Heart right ventricle (tissue), 16 donors: ENCODE results near the gene SEC23A. TPM values are rescaled to one million over a fixed set of nuclear protein-coding genes. Genes with fewer than 3 reads are reported as not detected.
A peak's percentile ranks its signal among the peaks of the same experiment; 100 is the strongest.
"Not testable (repeated sequence)": the region's sequence is repeated elsewhere in the genome, so short reads cannot be mapped to it uniquely, and the experiment has no call there.

ENCODE experiments used
- ATAC-seq, 8 donors: fragments of 200-7000 bp; cut with Tn5 transposase; one replicate each; pipeline ENCODE4 v1.9.1; 2020; ENCODE audit warnings: mild to moderate bottlenecking in 8 of 8, moderate library complexity in 8 of 8, moderate number of reproducible peaks in 1 of 8
- DNase-seq, 2 donors: peaks; one replicate each; pipeline ENCODE4 v3.0.0-alpha.2; 2020
- H3K27ac ChIP-seq, 10 donors: fragments of 200-600 bp; sonication (generic) in 2 of 10; one replicate each; pipeline versions ENCODE4 v1.5.0 to v1.8.0; 2020 to 2022; ENCODE audit warnings: mild to moderate bottlenecking in 3 of 10
- H3K27me3 ChIP-seq, 7 donors: fragments of 200-600 bp; one replicate each; pipeline ENCODE4 v1.8.0; 2021 to 2022; ENCODE audit warnings: mild to moderate bottlenecking in 2 of 7
- H3K36me3 ChIP-seq, 9 donors: fragments of 200-600 bp; sonication (generic) in 1 of 9; one replicate each; pipeline versions ENCODE4 v1.5.0 to v1.8.0; 2020 to 2022; ENCODE audit warnings: mild to moderate bottlenecking in 2 of 9
- H3K4me1 ChIP-seq, 9 donors: fragments of 200-600 bp; sonication (generic) in 1 of 9; one replicate each; pipeline versions ENCODE4 v1.5.0 to v1.8.0; 2020 to 2022; ENCODE audit warnings: mild to moderate bottlenecking in 4 of 9
- H3K4me3 ChIP-seq, 10 donors: fragments of 200-600 bp; sonication (generic) in 2 of 10; one replicate each; pipeline versions ENCODE4 v1.5.0 to v1.8.0; 2020 to 2022; ENCODE audit warnings: mild to moderate bottlenecking in 7 of 10, moderate library complexity in 2 of 10
- H3K9me3 ChIP-seq, 11 donors: fragments of 200-600 bp in 10 of 11; sonication (generic) in 2 of 11; one replicate each; pipeline versions ENCODE4 v1.5.0 to v1.8.0; 2013 to 2022; ENCODE audit warnings: mild to moderate bottlenecking in 2 of 11, control low read depth in 1 of 11, moderate library complexity in 1 of 11
- WGBS, 2 donors: extraction: QIAGEN DNeasy Blood & Tissue Kit; methylation state at CpG; one replicate each; pipeline ENCODE4 v1.1.7; 2013; ENCODE audit warnings: inconsistent platforms in 1 of 2; 5-methylcytosine and 5-hydroxymethylcytosine counted together
- intact Hi-C, 10 donors: fragments of 100-400 bp; cut with DNase I; formaldehyde crosslinking; loops; one replicate each; pipeline versions ENCODE4 v1.11.1 to v1.14.2; 2022
- polyA plus RNA-seq, 2 donors: library from polyadenylated mRNA; stranded (reverse); fragments of 200-250 nt; gene quantifications; one replicate each; pipeline ENCODE4 v1.2.3, GENCODE V29; 2013
- total RNA-seq, 10 donors: library from RNA; stranded (reverse); fragmentation: NEBNext Ultra II Directional in 3 of 10; extraction: Animal tissue kit (Norgen Biotek cat#: 25700) in 3 of 10; gene quantifications; one replicate each; pipeline versions ENCODE4 v1.2.1 to v1.2.4, GENCODE V29; 2021 to 2023
- TF ChIP-seq, protein P1 (sequence below), 9 donors: fragments of 200-600 bp; sonication (generic) in 2 of 9; IDR thresholded peaks; one replicate each; pipeline versions ENCODE4 v1.5.0 to v1.8.0; 2021 to 2022; ENCODE audit warnings: antibody characterized with exemption in 9 of 9, mild to moderate bottlenecking in 5 of 9, moderate library complexity in 1 of 9
- donor health status: Arrhythmogenic right ventricular cardiomyopathy.
- donor health status: ischemic (EF 13 %, LVEDD 7.1; RV severe dilation, severe dysfunction).
- donor health status: healthy with polysubstance abuse.
- donor health status: DM: no; HTN: yes; CAD: no.
- donor health status: DM: no; HTN: no; CAD: no.
- donor health status: ischemic (EF 25% LVEDD 6.9; RV normal size, moderate dysfunction).
- donor health status: ischemic (EF 25% LVEDD 5.7; RV mildly dilated, moderate dysfunction).
- donor health status: healthy.
- donor health status: DM: yes; HTN: yes; CAD: no.
- donor health status: Ischemic cardiomyopathy.
- donor health status: ischemic (EF 35%, LVEDD 5.7; RV mildly dilated, moderate dysfunction).
- donor health status: nonischemic (EF 11% LVEDD 7.7; RV severe dilation, severe dysfunction).
- donor health status: DM: yes; HTN: yes; CAD: no.
- donor health status: PGD.
- donor health status: ischemic (EF 29% LVEDD 5.4; RV normal size, mild dysfunction).
- donor health status: nonischemic (EF 23%, LVEDD 6.1; RV moderate dilation, normal function).

SEC23A gene
- total and polyA plus RNA-seq, 12 donors = 12.1 to 113 (median 80.6) TPM

DNA sequence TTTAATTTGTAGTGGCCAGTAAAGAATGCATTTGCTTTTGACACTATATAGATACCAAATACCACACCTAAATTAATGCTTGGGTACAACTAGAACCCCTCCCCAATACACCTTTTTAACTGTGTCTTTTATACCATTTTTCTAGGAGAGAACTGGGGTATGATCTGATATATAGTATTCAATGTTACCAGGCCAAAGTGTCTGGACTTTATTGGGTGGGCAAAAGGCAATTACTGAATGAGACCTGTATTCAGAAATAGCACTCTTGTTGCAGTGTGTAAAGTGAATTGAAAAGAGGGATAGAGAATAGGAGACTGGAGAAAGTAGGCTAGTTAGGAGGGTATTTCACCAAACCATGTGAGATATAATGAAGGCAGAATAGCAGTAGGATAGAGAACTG is 74.4 kb downstream of the SEC23A start:
- intact Hi-C loops = no loop called here
- Histone ChIP-seq H3K4me1 (no peaks in the 10 kb centered on the region), H3K36me3 (peaks cover 0 to 51% (median 8%) of the 10 kb centered on the region in 9 donors), H3K9me3 (no peaks in the 10 kb centered on the region), H3K4me3 (no peak overlapping the region), H3K27me3 (no peaks in the 10 kb centered on the region), H3K27ac (no peak overlapping the region)
- ATAC-seq = no peak
- TF ChIP-seq, protein P1, sequence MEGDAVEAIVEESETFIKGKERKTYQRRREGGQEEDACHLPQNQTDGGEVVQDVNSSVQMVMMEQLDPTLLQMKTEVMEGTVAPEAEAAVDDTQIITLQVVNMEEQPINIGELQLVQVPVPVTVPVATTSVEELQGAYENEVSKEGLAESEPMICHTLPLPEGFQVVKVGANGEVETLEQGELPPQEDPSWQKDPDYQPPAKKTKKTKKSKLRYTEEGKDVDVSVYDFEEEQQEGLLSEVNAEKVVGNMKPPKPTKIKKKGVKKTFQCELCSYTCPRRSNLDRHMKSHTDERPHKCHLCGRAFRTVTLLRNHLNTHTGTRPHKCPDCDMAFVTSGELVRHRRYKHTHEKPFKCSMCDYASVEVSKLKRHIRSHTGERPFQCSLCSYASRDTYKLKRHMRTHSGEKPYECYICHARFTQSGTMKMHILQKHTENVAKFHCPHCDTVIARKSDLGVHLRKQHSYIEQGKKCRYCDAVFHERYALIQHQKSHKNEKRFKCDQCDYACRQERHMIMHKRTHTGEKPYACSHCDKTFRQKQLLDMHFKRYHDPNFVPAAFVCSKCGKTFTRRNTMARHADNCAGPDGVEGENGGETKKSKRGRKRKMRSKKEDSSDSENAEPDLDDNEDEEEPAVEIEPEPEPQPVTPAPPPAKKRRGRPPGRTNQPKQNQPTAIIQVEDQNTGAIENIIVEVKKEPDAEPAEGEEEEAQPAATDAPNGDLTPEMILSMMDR (IDR thresholded peaks at IDR 0.05) = no peak
- DNase-seq = no peak

- Histone ChIP-seq H3K4me1 (no peaks in the 10 kb centered on the region), H3K27ac (no peak overlapping the region), H3K4me3 (no peak overlapping the region), H3K27me3 (no peaks in the 10 kb centered on the region), H3K9me3 (no peaks in the 10 kb centered on the region), H3K36me3 (peaks cover 0 to 25% (median 0%) of the 10 kb centered on the region in 9 donors)
- TF ChIP-seq, protein P1 (IDR thresholded peaks at IDR 0.05) = no peak
- 74 to 79% methylated on average over 3 of the region's 3 CpGs for WGBS, 2 donors
- ATAC-seq (no peak), DNase-seq (no peak)
- intact Hi-C loops = no loop called here
Observed at GRCh38 chr14:39025810-39026627, 77.0 kb downstream of the SEC23A start.

- DNase-seq = no peak
- WGBS, 2 donors = 64 to 70% methylated on average over 3 of the region's 3 CpGs
- Histone ChIP-seq H3K4me1 (no peaks in the 10 kb centered on the region), H3K27me3 (no peaks in the 10 kb centered on the region), H3K4me3 (no peak overlapping the region), H3K9me3 (no peaks in the 10 kb centered on the region), H3K36me3 (peaks cover 0 to 18% (median 0%) of the 10 kb centered on the region in 9 donors), H3K27ac (no peak overlapping the region)
- no peak for ATAC-seq
- intact Hi-C loops = no loop called here
- TF ChIP-seq, protein P1 (IDR thresholded peaks at IDR 0.05) = no peak
Observed at GRCh38 chr14:39025250-39025809, 77.7 kb downstream of the SEC23A start.

DNA sequence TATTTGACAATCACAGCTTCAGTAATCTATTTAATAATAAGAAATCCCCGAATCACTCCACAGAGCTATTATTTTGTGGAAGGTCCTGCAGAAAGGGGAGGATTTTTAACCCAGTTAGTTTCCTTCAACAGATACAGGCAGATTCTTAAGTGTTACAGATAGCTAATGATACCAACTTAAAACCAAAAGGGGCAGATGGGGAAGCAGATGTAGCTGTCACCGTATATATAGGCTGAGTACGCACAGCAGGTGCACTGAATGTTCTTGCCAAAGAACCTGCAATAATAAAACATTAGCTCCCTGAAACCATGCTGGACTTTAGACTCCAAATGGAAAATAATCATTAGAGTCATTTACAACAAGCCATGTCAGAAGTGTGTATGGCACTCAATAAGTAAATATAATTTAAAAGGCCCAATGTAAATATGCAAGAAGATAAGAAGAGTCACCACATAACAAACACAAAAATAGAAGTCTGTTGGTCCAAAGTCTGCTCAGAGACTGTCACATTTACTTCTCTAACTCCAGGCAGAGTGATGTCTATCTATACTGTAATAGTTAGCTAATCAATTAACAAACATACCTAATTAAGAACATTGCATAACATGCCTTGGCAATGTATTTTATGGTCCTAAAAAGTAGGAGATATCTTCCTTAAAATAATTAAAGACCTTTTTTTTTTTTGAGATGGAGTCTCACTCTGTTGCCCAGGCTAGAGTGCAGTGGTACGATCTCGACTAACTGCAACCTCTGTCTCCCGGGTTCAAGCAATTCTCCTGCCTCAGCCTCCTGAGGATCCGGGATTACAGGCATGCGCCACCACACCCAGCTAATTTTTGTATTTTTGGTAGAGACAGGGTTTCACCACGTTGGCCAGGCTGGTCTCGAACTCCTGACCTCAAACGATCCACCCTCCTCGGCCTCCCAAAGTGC is 78.8 kb downstream of the SEC23A start:
- Histone ChIP-seq H3K9me3 (peaks cover 0 to 4% (median 0%) of the 10 kb centered on the region in 11 donors), H3K36me3 (peaks cover 0 to 7% (median 0%) of the 10 kb centered on the region in 9 donors), H3K4me3 (no peak overlapping the region), H3K27ac (no peak overlapping the region), H3K4me1 (no peaks in the 10 kb centered on the region), H3K27me3 (no peaks in the 10 kb centered on the region)
- intact Hi-C loops = no loop called here
- ATAC-seq = no peak
- WGBS, 2 donors = 96 to 98% methylated on average over 12 of the region's 12 CpGs
- TF ChIP-seq, protein P1 (IDR thresholded peaks at IDR 0.05) = no peak
- DNase-seq = no peak

DNA sequence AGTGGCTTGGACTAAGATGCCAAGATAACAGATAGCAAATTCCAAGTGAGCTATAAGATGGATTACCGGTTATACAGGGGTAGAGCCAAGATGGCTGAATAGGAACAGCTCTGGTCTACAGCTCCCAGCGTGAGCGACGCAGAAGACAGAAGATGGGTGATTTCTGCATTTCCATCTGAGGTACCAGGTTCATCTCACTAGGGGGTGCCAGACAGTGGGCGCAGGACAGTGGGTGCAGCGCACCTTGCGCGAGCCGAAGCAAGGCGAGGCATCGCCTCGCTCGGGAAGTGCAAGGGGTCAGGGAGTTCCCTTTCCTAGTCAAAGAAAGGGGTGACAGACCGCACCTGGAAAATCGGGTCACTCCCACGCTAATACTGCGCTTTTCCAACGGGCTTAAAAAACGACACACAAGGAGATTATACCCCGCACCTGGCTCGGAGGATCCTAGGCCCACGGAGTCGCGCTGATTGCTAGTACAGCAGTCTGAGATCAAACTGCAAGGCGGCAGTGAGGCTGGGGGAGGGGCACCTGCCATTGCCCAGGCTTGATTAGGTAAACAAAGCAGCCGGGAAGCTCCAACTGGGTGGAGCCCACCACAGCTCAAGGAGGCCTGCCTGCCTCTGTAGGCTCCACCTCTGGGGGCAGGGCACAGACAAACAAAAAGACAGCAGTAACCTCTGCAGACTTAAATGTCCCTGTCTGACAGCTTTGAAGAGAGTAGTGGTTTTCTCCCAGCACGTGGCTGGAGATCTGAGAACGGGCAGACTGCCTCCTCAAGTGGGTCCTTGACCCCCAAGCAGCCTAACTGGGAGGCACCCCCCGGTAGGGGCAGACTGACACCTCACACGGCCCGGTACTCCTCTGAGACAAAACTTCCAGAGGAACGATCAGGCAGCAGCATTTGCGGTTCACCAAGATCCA is 85.7 kb downstream of the SEC23A start:
- not testable (repeated sequence) for H3K36me3 ChIP-seq, H3K27ac ChIP-seq, DNase-seq, H3K4me1 ChIP-seq, H3K9me3 ChIP-seq, H3K27me3 ChIP-seq, ATAC-seq
- intact Hi-C loops = loop anchor here in 8 of 10 donors (5.0 to 10.0 kb wide), 5 partner anchors 143 to 1113 kb away; no protein-coding TSS in a partner anchor
- H3K4me3 ChIP-seq = peak overlapping the region in 1 of 10 donors; percentile 6
- WGBS, 2 donors = 60 to 78% methylated on average over 32 to 33 of the region's 33 CpGs
